ENCODE data around the gene NHEJ1.

GRCh38 chr2:219179601-219180465 lies 19.2 kb upstream of the NHEJ1 start:
- TF ChIP-seq HINFP (tag; conservative IDR thresholded peaks at IDR 0.05; ENCODE audit: low read depth): no peak
- TF ChIP-seq RAD21 (CRISPR knock-in tag; conservative IDR thresholded peaks at IDR 0.05 in 1 of 2, IDR thresholded peaks at IDR 0.05 in 1 of 2): no peak

Data from K562 (cell line).